GM18517 (cell line): ENCODE data around the gene ZBTB7C.

Experiments
- ATAC-seq: cut with Tn5 transposase; IDR thresholded peaks from one replicate; pipeline ENCODE4 v1.9.1; 2021; ENCODE audit warnings: mild to moderate bottlenecking, moderate library complexity; ENCODE audit not compliant: unreplicated experiment

The ZBTB7C gene

DNA sequence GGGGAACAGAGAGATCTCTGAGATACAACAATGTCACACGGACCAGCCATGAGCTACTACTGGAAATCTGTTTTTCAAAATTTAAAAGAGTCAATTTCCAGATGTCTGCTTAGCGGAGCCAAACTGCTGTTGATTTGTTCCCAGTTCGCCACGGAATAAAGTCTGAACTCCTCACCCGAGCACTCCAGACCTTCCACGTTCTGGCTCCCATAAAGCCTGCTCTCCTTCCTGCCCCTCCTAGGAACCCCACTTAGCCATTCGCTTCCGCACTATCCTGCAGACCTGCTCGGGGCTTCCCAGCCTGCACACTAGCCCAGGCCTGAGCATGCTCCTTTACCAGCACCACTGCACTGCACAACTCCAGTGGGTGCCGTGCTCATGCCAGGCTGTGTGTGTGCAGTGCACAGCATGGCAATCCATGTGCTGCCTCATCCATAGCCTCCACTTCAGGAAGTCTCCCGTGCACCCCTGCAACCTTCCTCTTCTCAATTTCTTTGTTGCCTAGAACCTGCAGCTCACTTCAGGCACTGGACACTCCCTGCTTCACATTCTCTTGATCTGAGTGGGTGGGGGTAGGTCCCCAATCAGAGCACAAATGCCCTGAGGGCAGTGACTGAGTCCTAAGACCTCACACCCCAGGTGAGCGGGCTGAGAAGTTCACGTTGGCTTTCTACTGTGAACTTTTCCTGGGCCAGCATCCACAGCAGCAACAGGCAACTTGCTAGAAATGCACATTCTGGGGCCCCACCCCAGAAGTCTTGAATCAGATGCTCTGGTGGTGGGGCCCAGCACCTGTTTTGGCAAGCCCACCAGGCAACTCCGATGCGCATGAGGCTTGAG lies 53.7 kb downstream of the ZBTB7C start:
- ATAC-seq = no peak

- no peak for ATAC-seq
Measured at GRCh38 chr18:48354746-48355260, 54.4 kb downstream of the ZBTB7C start.

DNA sequence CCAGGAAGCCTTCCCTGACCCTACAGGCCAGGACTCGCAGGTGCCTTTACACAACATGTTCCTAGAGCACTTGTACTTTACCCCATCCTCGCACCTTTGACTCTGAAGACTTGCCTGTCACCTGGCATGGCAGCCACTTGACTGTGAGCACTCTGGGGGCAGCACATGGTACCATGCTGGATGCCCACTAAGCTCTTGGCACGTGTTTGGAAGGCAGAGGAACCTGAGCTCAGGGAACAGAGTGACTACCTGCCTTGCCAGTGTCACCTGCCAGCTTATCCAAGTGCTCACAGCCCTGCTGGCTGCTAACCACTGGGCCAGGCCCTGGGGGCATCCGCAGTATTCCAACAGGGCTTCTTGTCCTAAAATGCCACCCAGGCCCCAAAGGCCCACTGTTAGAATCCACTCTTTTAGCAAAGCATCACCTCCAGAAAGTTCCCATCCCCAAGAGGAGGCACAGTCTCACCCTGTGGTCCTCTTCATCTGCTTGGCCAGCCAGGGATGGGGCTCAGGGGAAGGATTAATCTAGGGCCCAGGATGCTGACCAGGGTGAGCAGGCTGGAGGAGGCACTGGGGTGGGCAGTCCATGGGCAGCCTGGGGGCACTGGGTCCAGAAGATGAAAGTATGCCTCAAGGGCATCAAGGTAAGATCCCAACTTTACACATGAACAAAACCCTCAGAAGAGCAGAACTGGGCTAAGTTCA lies 57.0 kb downstream of the ZBTB7C start:
- no peak for ATAC-seq

DNA sequence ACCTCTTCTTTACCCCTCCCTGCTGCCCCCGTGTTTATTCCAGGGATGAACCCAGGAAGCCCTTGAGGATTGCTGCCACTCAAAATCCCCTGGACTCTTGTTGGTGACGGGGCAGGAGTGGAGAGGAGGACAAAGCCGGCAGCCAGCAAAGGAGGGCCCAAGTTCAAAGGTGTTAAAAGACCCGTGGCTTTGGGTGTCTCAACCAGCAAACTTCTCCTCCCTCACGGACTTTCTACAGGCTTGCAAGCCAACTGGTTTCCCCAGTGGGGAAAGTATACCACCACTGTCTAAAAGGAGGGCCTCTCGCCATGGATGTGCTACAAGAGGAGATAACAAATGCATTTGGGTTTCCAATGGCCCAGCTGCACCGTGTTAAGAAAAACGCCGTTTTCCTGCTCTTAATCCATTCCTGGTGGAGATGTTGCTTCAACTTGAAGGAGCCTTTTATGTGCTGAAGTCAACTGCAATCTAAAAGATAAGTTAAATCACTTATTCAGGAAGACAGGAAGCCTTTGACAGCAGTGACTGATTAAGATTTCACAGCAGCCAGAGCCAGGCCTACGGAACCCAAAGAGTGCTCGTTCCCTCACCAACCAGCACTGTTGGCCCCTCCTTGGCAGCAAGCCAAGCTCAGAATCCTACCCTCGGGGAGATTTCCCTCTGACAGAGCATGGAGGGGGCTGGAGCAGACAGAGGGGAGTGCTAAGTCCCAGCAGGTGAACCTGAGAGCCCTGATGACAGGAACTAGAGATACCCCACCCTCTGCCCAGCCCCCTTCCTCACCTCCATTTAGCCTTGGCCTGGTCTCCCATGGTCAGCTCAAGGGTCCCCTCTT lies 57.8 kb downstream of the ZBTB7C start:
- ATAC-seq = no peak

DNA sequence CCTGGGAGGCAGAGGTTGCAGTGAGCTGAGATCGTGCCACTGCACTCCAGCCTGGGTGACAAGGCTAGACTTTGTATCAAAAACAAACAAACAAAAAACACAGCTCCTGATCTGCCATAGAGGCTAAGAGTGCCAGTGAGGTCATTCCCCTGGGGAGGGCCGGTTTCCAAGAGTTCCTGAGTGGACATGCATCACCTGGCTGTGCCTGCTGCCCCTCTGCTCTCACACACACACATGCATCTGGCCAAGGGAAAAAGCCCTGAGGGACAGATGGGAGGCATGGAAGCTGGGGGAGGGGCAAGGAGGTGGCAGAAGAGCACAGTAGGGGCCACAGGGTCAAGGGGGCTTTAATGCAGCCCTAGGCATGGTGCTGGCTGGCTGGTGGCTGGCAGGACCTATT lies 60.4 kb downstream of the ZBTB7C start:
- ATAC-seq = no peak

DNA sequence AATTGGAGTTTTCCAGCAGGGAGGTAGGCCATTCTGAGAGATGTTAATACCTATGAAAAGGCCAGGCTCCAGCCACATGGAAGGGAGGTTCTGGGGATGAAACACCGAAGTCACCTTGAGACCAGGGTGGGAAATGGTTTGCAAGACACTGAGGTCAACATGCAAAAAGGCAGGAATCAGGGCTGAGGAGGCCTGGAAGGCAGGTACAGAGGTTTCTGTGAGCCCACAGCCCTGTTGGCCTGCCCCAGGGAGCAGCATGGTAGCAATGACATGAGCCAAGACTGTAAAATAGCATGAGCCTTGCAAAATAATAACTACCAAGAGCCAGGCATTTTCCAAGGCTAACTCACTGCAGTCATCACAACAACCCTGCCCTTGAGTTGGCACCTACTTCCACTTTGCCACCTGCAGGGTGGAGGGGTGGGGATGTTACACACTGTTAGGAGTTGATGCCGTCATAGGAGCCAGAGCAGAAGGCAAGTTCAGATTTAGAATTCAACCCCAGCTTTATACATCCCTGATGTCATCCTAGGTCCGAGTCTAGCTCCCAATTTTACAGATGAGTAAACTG lies 61.3 kb downstream of the ZBTB7C start:
- no peak for ATAC-seq

- no peak for ATAC-seq
Measured at GRCh38 chr18:48345596-48345995, 63.6 kb downstream of the ZBTB7C start.

GRCh38 chr18:48342581-48342980 lies 66.6 kb downstream of the ZBTB7C start:
- ATAC-seq = no peak

GRCh38 chr18:48342125-48342524 lies 67.1 kb downstream of the ZBTB7C start:
- ATAC-seq = no peak

- no peak for ATAC-seq
Measured at GRCh38 chr18:48340560-48340959, 68.6 kb downstream of the ZBTB7C start.

DNA sequence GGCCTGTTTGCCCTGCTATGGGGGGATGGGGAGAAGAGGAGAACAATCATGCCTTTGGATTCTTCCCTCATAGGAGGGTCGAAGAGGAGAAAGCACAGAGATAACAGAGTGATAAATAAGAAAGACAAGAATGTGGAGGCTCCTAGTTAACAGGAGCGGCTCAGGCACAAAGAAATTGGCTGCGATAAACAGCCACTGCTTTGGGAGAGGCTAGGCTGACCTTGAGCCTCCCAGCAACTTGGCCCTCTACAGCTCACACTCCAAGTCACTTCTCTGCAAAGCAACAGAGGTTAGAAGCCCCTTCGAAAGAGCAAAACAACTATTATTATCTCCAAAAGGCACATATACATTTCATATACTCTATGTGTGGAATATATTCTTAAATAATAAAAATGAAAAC lies 69.5 kb downstream of the ZBTB7C start:
- ATAC-seq = no peak

DNA sequence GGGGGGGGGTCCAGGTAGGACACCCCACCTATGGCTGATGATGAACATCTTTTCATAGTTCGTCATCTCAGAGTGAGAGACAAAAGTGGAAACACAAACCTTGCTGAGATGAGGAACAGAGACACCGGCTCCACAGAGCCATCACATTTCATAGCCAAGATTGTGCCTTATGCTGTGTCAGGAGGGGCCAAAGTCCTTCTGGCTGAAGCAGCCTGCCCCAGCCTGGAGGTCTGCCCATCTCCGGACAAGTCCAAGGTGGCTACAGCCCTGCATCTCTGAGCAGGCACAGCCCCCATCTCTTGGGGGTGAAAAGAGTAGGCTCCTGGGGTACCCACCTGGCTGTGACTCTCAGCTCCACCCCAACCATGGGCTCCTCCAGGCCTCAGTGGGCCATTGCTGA lies 70.3 kb downstream of the ZBTB7C start:
- no peak for ATAC-seq

GRCh38 chr18:48337053-48337452 lies 72.1 kb downstream of the ZBTB7C start:
- ATAC-seq = no peak

DNA sequence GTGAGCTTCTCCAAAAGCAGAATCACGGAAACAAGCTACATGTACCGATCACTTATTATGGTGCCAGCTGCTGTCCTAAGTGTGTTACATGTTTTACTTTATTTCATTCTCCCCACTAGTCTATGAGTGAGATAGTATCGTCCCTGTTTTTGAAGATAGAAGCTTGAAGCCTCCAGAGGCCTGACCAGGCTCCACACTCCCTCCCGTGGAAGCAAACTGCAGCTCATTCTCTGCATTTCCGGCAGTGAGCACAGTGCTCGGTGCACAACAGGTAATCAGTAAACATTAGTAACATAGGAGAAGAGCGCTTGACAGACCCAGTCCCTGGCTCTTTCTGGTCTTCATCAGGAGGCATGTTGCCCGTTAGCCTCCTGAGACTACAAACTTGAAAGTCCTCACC lies 72.9 kb downstream of the ZBTB7C start:
- ATAC-seq = no peak

- ATAC-seq = no peak
Measured at GRCh38 chr18:48335829-48336228, 73.4 kb downstream of the ZBTB7C start.

- ATAC-seq = no peak
Measured at GRCh38 chr18:48334845-48335244, 74.3 kb downstream of the ZBTB7C start.

DNA sequence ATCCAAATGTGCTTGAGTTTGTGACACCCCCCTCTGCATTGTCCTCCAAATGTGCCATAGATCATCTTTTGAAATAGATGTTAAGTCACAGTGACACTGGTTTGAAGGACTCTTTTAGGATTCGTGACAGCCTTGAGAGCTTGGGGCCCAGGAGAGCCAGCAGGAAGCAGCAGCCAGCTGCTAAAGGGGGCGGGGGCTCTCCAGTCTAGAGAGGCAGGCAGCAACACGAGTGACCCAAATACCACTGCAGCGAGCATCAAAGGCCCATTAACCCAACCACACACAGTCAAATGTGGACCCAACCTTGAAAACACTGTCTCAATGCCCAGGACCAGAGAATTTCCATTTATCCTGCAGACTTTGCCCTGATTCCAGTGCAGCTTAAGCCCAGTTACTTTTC lies 75.6 kb downstream of the ZBTB7C start:
- no peak for ATAC-seq

DNA sequence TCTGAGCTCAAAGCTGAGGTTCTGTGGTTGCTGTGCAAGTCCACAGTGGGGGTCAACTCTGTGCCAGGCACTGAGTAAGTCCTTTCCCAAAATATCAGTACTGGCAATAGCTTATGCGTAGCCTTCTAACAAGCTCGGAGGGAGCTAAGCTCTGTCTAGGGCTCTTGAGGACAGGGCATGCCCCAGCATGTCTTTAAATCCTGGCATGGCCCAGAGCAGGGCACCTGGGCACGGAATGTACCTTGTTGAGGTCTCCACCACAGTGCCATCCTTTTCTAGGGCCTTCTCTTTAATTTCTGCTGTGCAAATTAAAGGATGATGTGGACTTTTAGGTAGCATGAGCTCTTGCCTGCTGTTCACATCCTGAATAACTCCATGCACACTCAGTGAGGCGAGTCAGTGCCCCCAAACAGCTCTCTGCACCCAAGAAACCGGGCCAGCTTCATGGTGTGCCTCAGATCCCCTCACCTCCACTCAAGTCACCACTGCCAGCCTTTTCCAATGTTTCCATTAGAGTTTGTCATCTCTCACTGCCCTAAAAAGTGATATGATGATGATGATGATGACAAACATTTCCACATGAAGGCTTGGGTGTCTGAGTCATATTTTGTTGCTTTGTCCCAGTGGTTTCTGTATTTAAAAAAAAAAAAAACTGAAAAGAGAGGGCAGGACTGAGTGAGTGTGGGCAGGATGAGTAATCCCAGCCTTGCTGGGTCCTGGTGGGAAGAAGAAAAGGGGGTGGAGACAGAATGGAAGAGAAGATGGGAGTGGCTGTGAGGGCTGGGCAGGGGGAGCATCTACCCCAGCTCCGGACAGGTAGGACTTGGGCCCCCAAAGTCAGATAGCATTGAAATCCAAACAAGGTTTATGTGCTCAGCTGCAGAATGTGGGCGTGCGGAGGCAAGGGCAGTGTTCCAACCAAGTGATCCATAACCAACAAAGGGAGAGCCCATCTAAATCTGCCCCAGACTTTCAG lies 78.9 kb downstream of the ZBTB7C start:
- no peak for ATAC-seq

DNA sequence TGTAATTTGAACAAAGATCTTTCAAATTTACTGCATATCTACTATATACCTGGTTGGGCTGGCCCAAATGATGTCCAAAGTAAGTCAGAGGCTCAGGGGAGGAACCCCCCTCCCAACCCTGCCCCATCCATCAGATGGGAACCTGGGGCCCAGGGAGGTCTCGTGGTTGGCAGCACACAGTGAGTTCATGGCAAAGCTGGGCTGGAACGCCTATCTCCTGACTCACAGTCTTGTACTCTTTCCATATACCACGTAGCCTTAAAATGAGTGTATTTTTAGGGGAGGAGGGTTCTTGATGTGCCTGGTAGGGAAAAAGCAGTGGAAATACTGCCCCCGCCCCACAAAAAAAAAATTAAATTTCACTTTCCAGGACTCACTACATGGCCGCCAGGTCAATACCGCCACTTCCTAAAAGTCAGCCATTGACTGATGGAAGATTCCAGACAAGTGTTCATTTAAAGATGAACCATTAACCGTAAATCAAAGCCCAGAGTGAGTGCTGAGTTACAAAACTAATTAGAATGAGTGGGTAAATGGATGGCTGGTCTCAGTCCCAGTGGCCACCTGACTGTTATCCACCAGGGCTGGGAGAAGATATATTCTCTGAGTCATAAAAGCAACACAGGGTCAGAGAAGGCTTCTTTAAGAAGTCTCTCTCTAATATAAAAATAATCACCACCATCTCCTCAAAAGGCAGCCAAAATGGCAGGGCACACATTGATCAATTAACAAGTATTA lies 80.5 kb downstream of the ZBTB7C start:
- no peak for ATAC-seq
